K562 (cell line): ENCODE measurements around the gene MEF2C. TPM values are rescaled to one million over a fixed set of nuclear protein-coding genes. Genes with fewer than 3 reads are reported as not detected.
A peak's percentile ranks its signal among the peaks of the same experiment; 100 is the strongest.

ENCODE experiments used
- ATAC-seq: fragments of 200-7000 bp; cut with Tn5 transposase; 3 replicates; pipeline ENCODE4 v1.9.1; 2020; ENCODE audit warnings: moderate library complexity
- BruUV-seq: library from RNA; stranded (reverse); fragments of 400-500 nt; replicated peaks from 2 replicates; lab custom pipeline; 2021; lab: Mats Ljungman, UMichigan
- CTCF ChIA-PET: fragments of 300-600 bp; formaldehyde crosslinking; extraction: SDS; loops from one replicate; lab custom pipeline; 2021; ENCODE audit warnings: low intra/inter-chr PET ratio; lab: Yijun Ruan, JAX
- POLR2A ChIA-PET: fragments of 300-600, 350-650 bp; sonication (Branson Sonifier 250); formaldehyde crosslinking; extraction: SDS; loops from one replicate; lab custom pipeline; 2021; ENCODE audit warnings: antibody characterized with exemption, inconsistent platforms; lab: Yijun Ruan, JAX
- DNase-seq, 4 experiments: peaks; one replicate each; pipeline versions ENCODE4 v3.0.0 to v3.0.0-alpha.2; 2011 to 2018; ENCODE audit warnings: low spot score in 3 of 4, mixed read lengths in 3 of 4; ENCODE audit errors: extremely low read depth in 1 of 4
- FAIRE-seq: peaks from 2 replicates; lab custom pipeline; 2011; peaks lifted over from hg19 to GRCh38; lab: Jason Lieb, UNC
- H2AFZ ChIP-seq: 2 replicates; pipeline ENCODE4 v1.6.0; 2011; ENCODE audit warnings: low read depth, low read length, control low read depth, inconsistent platforms
- H3K27ac ChIP-seq: fragments of 200-600 bp; 3 replicates; pipeline ENCODE4 v1.8.0; 2011; ENCODE audit warnings: low read depth, mild to moderate bottlenecking, control low read depth, inconsistent platforms, low read length, moderate library complexity, mixed read lengths; ENCODE audit errors: extremely low read depth
- H3K27me3 ChIP-seq, 2 experiments: fragments of 300-600 bp in 1 of 2; 2 replicates in 1 of 2; 3 replicates in 1 of 2; pipeline versions ENCODE4 v1.6.0 to v1.8.0; 2011; ENCODE audit warnings: inconsistent platforms in 2 of 2, low read length in 2 of 2, mild to moderate bottlenecking in 1 of 2, mixed read lengths in 1 of 2, moderate library complexity in 1 of 2; ENCODE audit not compliant: control insufficient read depth in 2 of 2, insufficient read depth in 2 of 2
- H3K36me3 ChIP-seq: fragments of 300-600 bp; 3 replicates; pipeline ENCODE4 v1.8.0; 2011; ENCODE audit warnings: mild to moderate bottlenecking, low read length, inconsistent platforms; ENCODE audit not compliant: control insufficient read depth, insufficient read depth
- H3K4me1 ChIP-seq, 2 experiments: fragments of 200-600 bp in 1 of 2; replicated peaks in 1 of 2; 2 replicates in 1 of 2; 3 replicates in 1 of 2; pipeline versions ENCODE4 v1.5.1 to v1.8.0; 2011; ENCODE audit warnings: inconsistent platforms in 2 of 2, low read length in 2 of 2, mild to moderate bottlenecking in 1 of 2, mixed read lengths in 1 of 2, moderate library complexity in 1 of 2; ENCODE audit not compliant: control insufficient read depth in 2 of 2, insufficient read depth in 2 of 2
- H3K4me2 ChIP-seq: 2 replicates; pipeline ENCODE4 v1.6.1; 2011; ENCODE audit warnings: low read length, control low read depth, inconsistent platforms, mixed read lengths; ENCODE audit not compliant: insufficient read depth
- H3K4me3 ChIP-seq: fragments of 200-600 bp; sonication (generic), shearing (Covaris generic); 2 replicates; pipeline ENCODE4 v1.5.1; 2016; ENCODE audit warnings: control low read depth, inconsistent platforms
- H3K79me2 ChIP-seq: fragments of 200-600 bp; 3 replicates; pipeline ENCODE4 v1.8.0; 2011; ENCODE audit warnings: low read length, inconsistent platforms; ENCODE audit not compliant: control insufficient read depth, insufficient read depth
- H3K9ac ChIP-seq, 2 experiments: 2 replicates each; pipeline versions ENCODE4 v1.6.0 to v1.6.1; 2011; ENCODE audit warnings: low read depth in 2 of 2, low read length in 2 of 2, control low read depth in 1 of 2, inconsistent platforms in 1 of 2, mild to moderate bottlenecking in 1 of 2, mixed read lengths in 1 of 2; ENCODE audit not compliant: insufficient read depth in 1 of 2
- H3K9me1 ChIP-seq: one replicate; pipeline ENCODE4 v1.6.0; 2011; ENCODE audit warnings: inconsistent platforms, mild to moderate bottlenecking, low read length, moderate library complexity; ENCODE audit not compliant: control insufficient read depth, insufficient read depth
- H3K9me3 ChIP-seq: replicated peaks from 2 replicates; pipeline ENCODE4 v1.5.1; 2011; ENCODE audit warnings: low read depth, low read length, inconsistent platforms; ENCODE audit not compliant: control insufficient read depth, insufficient read depth
- H4K20me1 ChIP-seq: replicated peaks from 2 replicates; pipeline ENCODE4 v1.6.1; 2011; ENCODE audit warnings: low read length, inconsistent platforms, mixed read lengths; ENCODE audit not compliant: control insufficient read depth, insufficient read depth
- BRCA1 ChIP-seq, 2 experiments: fragments of 450-650 bp in 1 of 2; sonication (generic) in 1 of 2; formaldehyde crosslinking in 1 of 2; IDR thresholded peaks; 2 replicates each; pipeline versions ENCODE4 v1.5.0 to v1.6.1; 2017 to 2020; ENCODE audit warnings: mild to moderate bottlenecking in 1 of 2, missing genetic modification reagents in 1 of 2
- BRF1 ChIP-seq: IDR thresholded peaks from 3 replicates; pipeline ENCODE4 v1.6.1; 2011; ENCODE audit warnings: borderline replicate concordance, mild to moderate bottlenecking; ENCODE audit not compliant: insufficient read length; ENCODE audit errors: extremely low read depth
- FUS ChIP-seq: fragments of 200-400 bp; formaldehyde crosslinking; optimal IDR thresholded peaks from 2 replicates; pipeline ENCODE3; 2017; ENCODE audit warnings: low read depth, low read length
- KAT2B ChIP-seq: IDR thresholded peaks from one replicate; pipeline ENCODE4 v1.6.1; 2012; ENCODE audit warnings: low read depth, mild to moderate bottlenecking, control low read depth, inconsistent platforms, low read length, moderate library complexity
- MCM2 ChIP-seq: fragments of 450-650 bp; IDR thresholded peaks from 2 replicates; pipeline ENCODE4 v1.6.1; 2017; ENCODE audit warnings: low read depth, mild to moderate bottlenecking
- MLX ChIP-seq, 2 experiments: fragments of 450-650 bp in 1 of 2; sonication (generic) in 1 of 2; formaldehyde crosslinking; conservative IDR thresholded peaks; 2 replicates each; pipeline versions ENCODE4 v1.4.0 to v1.8.1; 2020 to 2022; ENCODE audit warnings: mild to moderate bottlenecking in 1 of 2, missing genetic modification reagents in 1 of 2
- MTA3 ChIP-seq: fragments of 450-650 bp; formaldehyde crosslinking; IDR thresholded peaks from 2 replicates; pipeline ENCODE4 v1.6.1; 2017; ENCODE audit warnings: mild to moderate bottlenecking, borderline replicate concordance
- XRCC3 ChIP-seq: fragments of 450-650 bp; IDR thresholded peaks from 2 replicates; pipeline ENCODE4 v1.6.1; 2017; ENCODE audit warnings: mild to moderate bottlenecking, moderate library complexity
- ZBTB43 ChIP-seq: sonication (generic); formaldehyde crosslinking; IDR thresholded peaks from 2 replicates; pipeline ENCODE4 v1.8.0; 2023; ENCODE audit warnings: mild to moderate bottlenecking, missing genetic modification reagents
- ZBTB49 ChIP-seq: sonication (generic); formaldehyde crosslinking; IDR thresholded peaks from 2 replicates; pipeline ENCODE4 v1.8.0; 2022; ENCODE audit warnings: missing genetic modification reagents, mild to moderate bottlenecking, borderline replicate concordance
- ZNF23 ChIP-seq: fragments of 250-450 bp; sonication (Bioruptor Pico); IDR thresholded peaks from 2 replicates; pipeline ENCODE4 v1.4.0; 2020; ENCODE audit warnings: mild to moderate bottlenecking
- ZNF316 ChIP-seq: fragments of 450-650 bp; IDR thresholded peaks from 2 replicates; pipeline ENCODE4 v1.6.1; 2016
- in situ Hi-C: fragments of 300-500 bp; cut with MboI; formaldehyde crosslinking; loops from 4 replicates; pipeline ENCODE4 v1.15.0; 2018; ENCODE audit warnings: inconsistent platforms, mixed read lengths
- intact Hi-C: fragments of 100-400 bp; cut with micrococcal nuclease; formaldehyde crosslinking; loops from 2 replicates; pipeline ENCODE4 v1.14.2; 2022
- polyA plus RNA-seq, 8 experiments: library from polyadenylated mRNA; depleted of rRNA in 4 of 8; stranded (reverse) in 5 of 8; unstranded in 3 of 8; fragments of >200 nt; fragmentation: Nextera tagmentation in 2 of 8; fragmentation: Illumina TruSeq in 1 of 8; extraction: Ambion mirVana in 2 of 8; extraction: Trizol in 1 of 8; gene quantifications; 2 replicates each; pipeline versions ENCODE4 v1.2.1 to v1.2.3, GENCODE V29; 2011 to 2014; ENCODE audit warnings: inconsistent platforms in 1 of 8, missing spikeins in 1 of 8
- total RNA-seq, 7 experiments: library from RNA; depleted of rRNA in 6 of 7; stranded (reverse); fragments of >200 nt in 6 of 7; fragmentation: Illumina TruSeq in 2 of 7; extraction: Trizol in 2 of 7; gene quantifications; 2 replicates each; pipeline versions ENCODE4 v1.2.1 to v1.2.3, GENCODE V29; 2011 to 2021; ENCODE audit warnings: low replicate concordance in 1 of 7
- TF ChIP-seq, protein P1 (sequence below), 2 experiments: fragments of 450-650 bp; conservative IDR thresholded peaks; 2 replicates each; pipeline ENCODE4 v1.6.1; 2017; ENCODE audit warnings: mild to moderate bottlenecking in 2 of 2, moderate library complexity in 2 of 2
- TF ChIP-seq, protein P2 (sequence below), 2 experiments: IDR thresholded peaks; 2 replicates each; pipeline ENCODE4 v1.6.1; 2012; ENCODE audit warnings: improper control_type of control experiment in 2 of 2, low read depth in 2 of 2, low read length in 2 of 2, borderline replicate concordance in 1 of 2

The MEF2C gene
- total and polyA plus RNA-seq, 9 of the 15 experiments (the other 6 are each of a cell fraction or from before 2014, with no cell fraction given), result 25.1 to 67.8 (median 58.3) TPM

GRCh38 chr5:88830567-88830966, 52.4 kb downstream of the MEF2C start:
- H3K4me3 ChIP-seq, result no peak overlapping the region
- CTCF ChIA-PET, result no interaction called here
- ATAC-seq (peak; percentile 45), FAIRE-seq (no peak), DNase-seq (no peak)
- no peaks in the 10 kb centered on the region for H3K9me1 ChIP-seq
- peaks cover 0 to 10% of the 10 kb centered on the region in 2 experiments; a peak in 2 of 5 replicates for H3K4me1 ChIP-seq
- intact Hi-C loops, result loop anchor here (10.0 kb wide), 1 partner anchor 96 kb away; no protein-coding TSS in a partner anchor
- no peak overlapping the region for H3K9ac ChIP-seq
- H3K27ac ChIP-seq, result no peak overlapping the region; the same call in 2 of the 3 replicates
- no peaks in the 10 kb centered on the region for H3K9me3 ChIP-seq
- no peak overlapping the region for H2AFZ ChIP-seq
- no peak overlapping the region for H3K4me2 ChIP-seq
- in situ Hi-C loops, result no loop called here
- POLR2A ChIA-PET, result interaction anchor here (0.6 to 3.1 kb wide), 2 partner anchors 9 to 11 kb away, joined by 3 to 18 read pairs; no protein-coding TSS in a partner anchor
- no TSS peak for BruUV-seq
- no peaks in the 10 kb centered on the region for H4K20me1 ChIP-seq
- H3K36me3 ChIP-seq, result peaks cover 4% of the 10 kb centered on the region; the same call in 2 of the 3 replicates
- no peaks in the 10 kb centered on the region for H3K27me3 ChIP-seq
- H3K79me2 ChIP-seq, result peaks cover 71% of the 10 kb centered on the region
- TF ChIP-seq MLX (CRISPR knock-in tag; conservative IDR thresholded peaks at IDR 0.05), result no peak
- no peak for TF ChIP-seq FUS
- no peak for TF ChIP-seq ZBTB43 (CRISPR knock-in tag)
- no peak for TF ChIP-seq XRCC3
- TF ChIP-seq MTA3, result no peak
- no peak for TF ChIP-seq KAT2B
- TF ChIP-seq ZNF23, result no peak
- TF ChIP-seq ZBTB49 (CRISPR knock-in tag), result no peak
- no peak for TF ChIP-seq BRCA1 (IDR thresholded peaks at IDR 0.05)
- TF ChIP-seq BRCA1 (CRISPR knock-in tag; IDR thresholded peaks at IDR 0.05), result no peak
- no peak for TF ChIP-seq MCM2
- TF ChIP-seq ZNF316, result no peak
- TF ChIP-seq, protein P1, sequence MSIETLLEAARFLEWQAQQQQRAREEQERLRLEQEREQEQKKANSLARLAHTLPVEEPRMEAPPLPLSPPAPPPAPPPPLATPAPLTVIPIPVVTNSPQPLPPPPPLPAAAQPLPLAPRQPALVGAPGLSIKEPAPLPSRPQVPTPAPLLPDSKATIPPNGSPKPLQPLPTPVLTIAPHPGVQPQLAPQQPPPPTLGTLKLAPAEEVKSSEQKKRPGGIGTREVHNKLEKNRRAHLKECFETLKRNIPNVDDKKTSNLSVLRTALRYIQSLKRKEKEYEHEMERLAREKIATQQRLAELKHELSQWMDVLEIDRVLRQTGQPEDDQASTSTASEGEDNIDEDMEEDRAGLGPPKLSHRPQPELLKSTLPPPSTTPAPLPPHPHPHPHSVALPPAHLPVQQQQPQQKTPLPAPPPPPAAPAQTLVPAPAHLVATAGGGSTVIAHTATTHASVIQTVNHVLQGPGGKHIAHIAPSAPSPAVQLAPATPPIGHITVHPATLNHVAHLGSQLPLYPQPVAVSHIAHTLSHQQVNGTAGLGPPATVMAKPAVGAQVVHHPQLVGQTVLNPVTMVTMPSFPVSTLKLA (conservative IDR thresholded peaks at IDR 0.05), result no peak
- no peak for TF ChIP-seq BRF1
- TF ChIP-seq, protein P2, sequence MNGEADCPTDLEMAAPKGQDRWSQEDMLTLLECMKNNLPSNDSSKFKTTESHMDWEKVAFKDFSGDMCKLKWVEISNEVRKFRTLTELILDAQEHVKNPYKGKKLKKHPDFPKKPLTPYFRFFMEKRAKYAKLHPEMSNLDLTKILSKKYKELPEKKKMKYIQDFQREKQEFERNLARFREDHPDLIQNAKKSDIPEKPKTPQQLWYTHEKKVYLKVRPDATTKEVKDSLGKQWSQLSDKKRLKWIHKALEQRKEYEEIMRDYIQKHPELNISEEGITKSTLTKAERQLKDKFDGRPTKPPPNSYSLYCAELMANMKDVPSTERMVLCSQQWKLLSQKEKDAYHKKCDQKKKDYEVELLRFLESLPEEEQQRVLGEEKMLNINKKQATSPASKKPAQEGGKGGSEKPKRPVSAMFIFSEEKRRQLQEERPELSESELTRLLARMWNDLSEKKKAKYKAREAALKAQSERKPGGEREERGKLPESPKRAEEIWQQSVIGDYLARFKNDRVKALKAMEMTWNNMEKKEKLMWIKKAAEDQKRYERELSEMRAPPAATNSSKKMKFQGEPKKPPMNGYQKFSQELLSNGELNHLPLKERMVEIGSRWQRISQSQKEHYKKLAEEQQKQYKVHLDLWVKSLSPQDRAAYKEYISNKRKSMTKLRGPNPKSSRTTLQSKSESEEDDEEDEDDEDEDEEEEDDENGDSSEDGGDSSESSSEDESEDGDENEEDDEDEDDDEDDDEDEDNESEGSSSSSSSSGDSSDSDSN (IDR thresholded peaks at IDR 0.05; ENCODE audit: borderline replicate concordance in 1 of 2, low read depth in 2 of 2, low read length in 2 of 2), result no peak
